Ishikawa (cell line): ENCODE measurements around the gene CCM2.

Experiments used
- EP300 ChIP-seq: IDR thresholded peaks from 2 replicates; pipeline ENCODE4 v1.6.1; 2012; ENCODE audit warnings: borderline replicate concordance
- TF ChIP-seq, protein P1 (sequence below): IDR thresholded peaks from 2 replicates; pipeline ENCODE4 v1.6.1; 2012

DNA sequence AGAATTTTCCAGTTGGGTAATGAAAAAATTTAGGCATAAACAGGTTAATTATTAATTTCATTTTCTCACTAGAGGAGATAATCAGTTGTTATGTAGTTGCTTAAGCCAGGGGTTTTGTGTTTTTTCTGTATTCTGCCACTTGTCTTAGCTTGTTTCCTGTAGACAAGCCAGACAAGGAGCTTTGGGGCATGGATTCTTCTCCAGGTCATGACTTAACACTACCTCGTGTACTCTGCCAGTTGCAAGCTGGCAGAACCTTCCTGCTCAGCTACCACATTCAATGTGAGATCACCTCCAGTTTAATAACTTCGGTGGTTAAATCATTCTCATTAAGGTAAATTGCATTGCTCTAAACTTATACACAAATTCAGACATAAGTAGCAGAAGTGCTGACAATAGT is 1.8 kb downstream of the CCM2 start:
- no peak for TF ChIP-seq EP300
- TF ChIP-seq, protein P1, sequence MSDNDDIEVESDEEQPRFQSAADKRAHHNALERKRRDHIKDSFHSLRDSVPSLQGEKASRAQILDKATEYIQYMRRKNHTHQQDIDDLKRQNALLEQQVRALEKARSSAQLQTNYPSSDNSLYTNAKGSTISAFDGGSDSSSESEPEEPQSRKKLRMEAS, result no peak
